Skeletal muscle tissue (tissue), 4 donors: ENCODE measurements around the gene SLC66A2. TPM values are rescaled to one million over a fixed set of nuclear protein-coding genes. Genes with fewer than 3 reads are reported as not detected.

ENCODE experiments used
- H3K27ac ChIP-seq: one replicate; pipeline ENCODE4 v1.7.0; 2013; ENCODE audit warnings: mild to moderate bottlenecking, low read depth, low read length, inconsistent platforms
- H3K27me3 ChIP-seq, 3 donors: one replicate each; pipeline ENCODE4 v1.7.0; 2013; ENCODE audit warnings: low read length in 3 of 3; ENCODE audit not compliant: control insufficient read depth in 3 of 3, insufficient read depth in 3 of 3
- H3K36me3 ChIP-seq, 3 donors: one replicate each; pipeline ENCODE4 v1.7.0; 2013; ENCODE audit warnings: low read length in 3 of 3; ENCODE audit not compliant: control insufficient read depth in 3 of 3, insufficient read depth in 3 of 3
- H3K4me1 ChIP-seq, 3 donors: one replicate each; pipeline ENCODE4 v1.7.0; 2013; ENCODE audit warnings: low read length in 3 of 3, mild to moderate bottlenecking in 3 of 3; ENCODE audit not compliant: control insufficient read depth in 3 of 3, insufficient read depth in 3 of 3
- H3K4me3 ChIP-seq, 3 donors: one replicate each; pipeline ENCODE4 v1.7.0; 2013; ENCODE audit warnings: low read length in 3 of 3
- H3K9ac ChIP-seq, 3 donors: one replicate each; pipeline ENCODE4 v1.7.0; 2013; ENCODE audit warnings: low read length in 3 of 3, mild to moderate bottlenecking in 3 of 3, moderate library complexity in 2 of 3, low read depth in 1 of 3
- H3K9me3 ChIP-seq, 3 donors: one replicate each; pipeline ENCODE4 v1.7.0; 2013; ENCODE audit warnings: low read length in 3 of 3; ENCODE audit not compliant: control insufficient read depth in 3 of 3
- total RNA-seq: library from RNA; depleted of rRNA; stranded (reverse); fragments of >200 nt; gene quantifications from one replicate; pipeline ENCODE4 v1.2.3, GENCODE V29; 2014
- donor health status: Osteomylitis.

The SLC66A2 gene
- total RNA-seq, 1 donor from 2014 or later = 20.4 TPM

DNA sequence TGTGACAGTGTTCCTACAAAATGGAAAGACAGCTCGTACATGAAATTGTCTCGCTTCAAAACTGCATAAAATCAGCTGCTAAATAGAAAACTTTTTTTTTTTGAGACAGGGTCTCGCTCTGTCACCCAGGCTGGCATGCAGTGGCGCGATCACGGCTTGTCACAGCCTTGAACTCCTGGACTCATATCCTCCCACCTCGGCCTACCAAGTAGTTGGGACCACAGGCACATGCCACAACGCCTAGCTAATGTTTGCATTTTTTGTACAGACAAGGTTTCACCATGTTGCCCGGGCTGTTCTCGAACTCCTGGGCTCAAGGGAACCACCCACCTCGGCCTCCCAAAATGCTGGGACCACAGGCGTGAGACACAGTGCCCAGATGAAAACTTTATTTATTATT, 33.7 kb upstream of the SLC66A2 start:
- no peaks in the 10 kb centered on the region for H3K27me3 ChIP-seq
- no peaks in the 10 kb centered on the region for H3K9me3 ChIP-seq
- H3K4me3 ChIP-seq = no peak overlapping the region
- H3K27ac ChIP-seq = no peak overlapping the region
- peaks cover 13 to 19% (median 18%) of the 10 kb centered on the region in 3 donors for H3K4me1 ChIP-seq
- H3K36me3 ChIP-seq = peaks cover 0 to 8% (median 5%) of the 10 kb centered on the region in 3 donors
- no peak overlapping the region for H3K9ac ChIP-seq

DNA sequence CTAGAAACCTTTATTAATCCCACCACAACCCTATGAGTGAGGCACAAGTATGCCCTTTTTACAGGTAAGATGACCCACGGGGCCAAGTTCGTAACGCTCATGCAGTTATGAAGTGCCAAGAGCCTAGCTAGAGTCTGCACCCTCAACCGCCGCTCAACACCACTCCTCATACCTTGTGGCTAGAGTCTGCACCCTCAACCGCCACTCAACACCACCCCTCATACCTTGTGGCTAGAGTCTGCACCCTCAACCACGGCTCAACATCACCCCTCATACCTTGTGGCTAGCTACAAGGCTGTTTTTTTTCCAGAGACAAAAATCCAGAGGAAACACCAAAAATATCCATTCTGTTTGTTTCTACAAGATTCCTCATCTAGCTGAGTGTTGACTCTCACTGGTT, 32.3 kb upstream of the SLC66A2 start:
- Histone ChIP-seq H3K9me3 (no peaks in the 10 kb centered on the region), H3K27ac (no peak overlapping the region), H3K27me3 (no peaks in the 10 kb centered on the region), H3K9ac (no peak overlapping the region), H3K4me1 (peaks cover 9 to 16% (median 14%) of the 10 kb centered on the region in 3 donors), H3K4me3 (no peak overlapping the region), H3K36me3 (peaks cover 5 to 8% (median 7%) of the 10 kb centered on the region in 3 donors)

DNA sequence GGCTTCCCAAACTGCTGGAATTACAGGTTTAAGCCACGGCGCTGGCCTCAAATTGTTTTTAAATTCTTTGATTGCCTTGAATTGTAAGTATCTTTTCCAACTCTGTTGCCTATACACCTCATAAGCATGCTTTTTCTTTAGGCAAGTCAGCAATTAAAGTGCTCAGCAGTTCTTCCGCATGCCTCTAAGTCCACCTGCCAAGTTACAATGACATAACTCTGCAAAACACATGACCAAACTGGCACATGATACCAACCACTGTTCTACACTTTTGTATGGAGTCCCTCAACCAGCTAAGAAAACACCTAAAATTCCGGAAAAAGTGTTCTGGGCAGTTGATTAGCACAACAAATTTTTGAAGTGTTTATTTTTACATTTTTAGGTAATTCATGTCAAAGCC, 31.8 kb upstream of the SLC66A2 start:
- no peaks in the 10 kb centered on the region for H3K9me3 ChIP-seq
- H3K36me3 ChIP-seq = peaks cover 5 to 8% (median 7%) of the 10 kb centered on the region in 3 donors
- peaks cover 9 to 16% (median 14%) of the 10 kb centered on the region in 3 donors for H3K4me1 ChIP-seq
- no peaks in the 10 kb centered on the region for H3K27me3 ChIP-seq
- no peak overlapping the region for H3K4me3 ChIP-seq
- H3K9ac ChIP-seq = no peak overlapping the region
- no peak overlapping the region for H3K27ac ChIP-seq

DNA sequence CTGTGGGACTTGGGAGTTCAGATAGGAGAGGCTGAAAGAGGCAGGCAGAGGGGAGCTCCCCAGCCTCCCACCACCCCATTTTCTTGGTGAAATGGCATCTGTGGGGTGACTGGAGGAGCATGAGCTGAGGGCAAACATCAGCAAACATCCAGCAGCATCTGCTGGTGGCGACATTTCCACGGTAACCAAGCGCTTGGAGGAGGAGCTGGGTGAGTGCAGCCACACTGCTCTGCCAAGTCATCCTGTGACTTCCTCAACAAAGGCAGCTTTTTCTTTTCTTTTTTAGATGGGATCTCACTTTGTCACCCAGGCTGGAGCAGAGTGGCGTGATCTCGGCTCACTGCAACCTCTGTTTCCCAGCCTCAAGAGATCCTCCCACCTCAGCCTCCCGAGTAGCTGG, 31.3 kb upstream of the SLC66A2 start:
- H3K4me1 ChIP-seq = peaks cover 9 to 19% (median 13%) of the 10 kb centered on the region in 3 donors
- peaks cover 5 to 8% (median 7%) of the 10 kb centered on the region in 3 donors for H3K36me3 ChIP-seq
- H3K9me3 ChIP-seq = no peaks in the 10 kb centered on the region
- H3K9ac ChIP-seq = no peak overlapping the region
- H3K27ac ChIP-seq = no peak overlapping the region
- H3K27me3 ChIP-seq = no peaks in the 10 kb centered on the region
- no peak overlapping the region for H3K4me3 ChIP-seq

DNA sequence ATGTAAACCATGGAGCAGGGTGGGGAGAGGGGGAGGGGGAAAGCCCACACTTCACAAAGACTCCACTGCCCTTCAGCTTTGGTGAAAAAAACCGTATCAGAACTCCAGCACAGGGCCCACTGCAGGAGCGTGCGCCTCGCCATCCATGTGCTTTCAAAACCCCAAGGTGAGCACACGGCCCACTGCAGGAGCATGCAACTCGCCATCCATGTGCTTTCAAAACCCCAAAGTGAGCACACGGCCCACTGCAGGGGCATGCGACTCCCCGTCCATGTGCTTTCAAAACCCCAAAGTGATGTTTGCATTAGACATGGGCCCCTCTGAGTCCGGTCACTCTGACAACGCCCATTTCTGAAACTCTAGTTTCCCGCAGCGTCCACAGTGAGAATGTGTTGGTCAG, 29.1 kb upstream of the SLC66A2 start:
- no peaks in the 10 kb centered on the region for H3K9me3 ChIP-seq

DNA sequence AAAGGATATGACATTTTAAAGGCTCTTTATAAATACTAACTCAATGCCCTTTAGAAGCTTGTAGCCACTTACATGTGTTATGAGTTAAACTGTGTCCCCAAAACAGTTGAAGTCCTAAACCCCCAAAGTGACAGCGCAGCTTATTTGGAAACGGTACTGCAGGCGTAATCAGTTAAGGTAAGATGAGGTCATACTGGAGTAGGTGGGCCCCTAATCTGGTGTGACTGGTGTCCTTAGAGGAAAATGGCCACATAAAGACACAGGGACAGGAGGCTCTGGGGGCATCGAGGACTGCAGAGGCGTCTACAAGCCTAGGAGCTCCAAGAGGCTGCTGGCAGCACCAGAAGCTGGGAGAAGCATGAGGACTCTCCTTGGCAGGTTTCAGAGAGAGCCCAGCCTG, 28.4 kb upstream of the SLC66A2 start:
- H3K4me3 ChIP-seq = no peak overlapping the region
- H3K9me3 ChIP-seq = no peaks in the 10 kb centered on the region
- H3K27me3 ChIP-seq = no peaks in the 10 kb centered on the region
- H3K27ac ChIP-seq = no peak overlapping the region
- peak overlapping the region in 1 of 3 donors; percentile 12 for H3K9ac ChIP-seq
- H3K4me1 ChIP-seq = peaks cover 0 to 6% (median 0%) of the 10 kb centered on the region in 3 donors
- H3K36me3 ChIP-seq = peaks cover 9 to 14% (median 13%) of the 10 kb centered on the region in 3 donors

More for the DNA sequence above, 29.1 kb upstream of the SLC66A2 start:
- Histone ChIP-seq H3K36me3 (peaks cover 7 to 12% (median 8%) of the 10 kb centered on the region in 3 donors), H3K4me1 (peaks cover 0 to 6% (median 0%) of the 10 kb centered on the region in 3 donors), H3K27ac (no peak overlapping the region), H3K9ac (no peak overlapping the region), H3K27me3 (no peaks in the 10 kb centered on the region), H3K4me3 (no peak overlapping the region)

DNA sequence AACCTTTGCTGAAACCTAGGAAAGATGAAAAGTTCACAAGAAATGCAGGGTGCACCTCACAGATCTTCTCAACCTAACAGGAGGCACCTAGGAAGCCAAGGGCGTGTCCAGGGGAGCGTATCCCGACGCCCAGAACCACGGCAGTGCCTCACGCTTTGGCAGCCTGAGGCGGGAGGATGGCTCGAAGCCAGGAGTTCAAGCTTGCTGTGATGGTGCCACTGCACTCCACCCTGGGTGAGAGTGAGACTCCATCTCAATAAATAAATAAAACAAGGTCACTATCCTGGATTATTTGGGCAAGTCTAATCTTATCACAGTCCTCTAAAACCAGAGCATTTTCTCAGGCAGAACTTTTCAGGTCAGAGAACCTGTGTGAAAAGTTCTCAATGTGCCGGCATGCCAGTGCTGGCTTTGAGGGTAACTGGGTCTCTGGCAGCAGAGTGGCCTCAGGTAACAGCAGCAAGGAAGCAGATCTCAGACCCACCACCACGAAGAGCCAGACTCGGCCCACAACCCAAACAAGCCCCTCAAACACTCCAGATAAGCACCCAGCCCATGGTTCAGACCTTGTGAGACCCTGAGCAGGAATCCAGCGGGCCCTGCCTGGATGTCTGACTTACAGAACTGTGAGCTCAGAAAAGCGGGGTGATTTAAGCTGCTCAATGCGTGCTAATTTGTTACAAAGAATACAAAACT, 24.7 kb upstream of the SLC66A2 start:
- no peak overlapping the region for H3K9ac ChIP-seq
- no peak overlapping the region for H3K4me3 ChIP-seq
- peaks cover 26 to 34% (median 30%) of the 10 kb centered on the region in 3 donors for H3K36me3 ChIP-seq
- no peak overlapping the region for H3K27ac ChIP-seq
- no peaks in the 10 kb centered on the region for H3K27me3 ChIP-seq
- H3K4me1 ChIP-seq = peaks cover 0 to 3% (median 2%) of the 10 kb centered on the region in 3 donors
- no peaks in the 10 kb centered on the region for H3K9me3 ChIP-seq

DNA sequence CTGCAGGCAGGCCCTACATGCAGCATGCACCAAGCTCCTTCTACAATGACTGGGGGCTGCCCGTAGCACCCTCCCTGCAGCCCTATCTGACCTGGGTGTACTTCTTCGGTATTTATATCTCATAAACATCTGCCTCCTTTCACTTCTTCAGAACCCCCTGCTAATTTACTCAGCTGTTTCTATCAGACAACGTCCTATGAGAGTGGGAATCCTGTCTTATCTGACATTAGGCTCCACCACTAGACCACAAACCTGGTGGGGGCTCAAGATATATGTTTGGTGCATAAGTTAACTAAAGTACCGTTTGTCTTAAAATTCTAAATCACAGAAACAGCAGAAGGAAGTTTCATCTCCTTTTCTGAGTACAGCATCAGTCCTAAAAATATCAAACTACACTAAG, 23.6 kb upstream of the SLC66A2 start:
- H3K4me1 ChIP-seq = peaks cover 0 to 3% (median 2%) of the 10 kb centered on the region in 3 donors
- no peak overlapping the region for H3K4me3 ChIP-seq
- H3K27me3 ChIP-seq = no peaks in the 10 kb centered on the region
- H3K9me3 ChIP-seq = no peaks in the 10 kb centered on the region
- no peak overlapping the region for H3K9ac ChIP-seq
- H3K27ac ChIP-seq = no peak overlapping the region
- H3K36me3 ChIP-seq = peaks cover 27 to 42% (median 37%) of the 10 kb centered on the region in 3 donors

DNA sequence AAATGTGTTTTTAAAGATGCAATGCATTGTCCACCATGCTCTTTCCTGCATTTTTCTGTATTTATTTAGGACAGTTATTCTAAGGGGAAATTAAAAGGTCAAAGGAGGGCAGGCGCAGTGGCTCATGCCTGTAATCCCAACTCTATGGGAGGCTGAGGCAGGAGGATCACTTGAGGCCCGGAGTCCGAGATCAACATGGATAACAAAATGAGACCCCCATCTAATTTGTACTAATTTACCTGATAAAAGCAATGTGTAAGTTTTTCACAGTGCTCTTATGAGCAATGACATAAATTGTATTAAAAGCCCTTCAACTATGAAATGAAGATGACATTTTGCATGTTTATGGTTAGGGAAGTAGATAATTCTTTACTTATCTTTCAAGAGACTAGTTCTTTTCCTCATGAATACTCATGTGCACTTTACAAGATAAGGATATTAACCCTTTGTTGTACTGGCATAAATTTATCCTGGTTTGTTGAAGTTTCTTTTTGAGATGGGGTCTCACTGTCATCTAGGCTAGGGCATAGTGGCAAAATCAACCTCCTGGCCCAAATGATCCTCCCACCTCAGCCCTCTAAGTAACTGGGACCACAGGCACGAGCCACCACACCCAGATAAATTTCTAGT, 22.7 kb upstream of the SLC66A2 start:
- Histone ChIP-seq H3K4me1 (peaks cover 0 to 3% (median 2%) of the 10 kb centered on the region in 3 donors), H3K9ac (no peak overlapping the region), H3K4me3 (no peak overlapping the region), H3K27ac (no peak overlapping the region), H3K9me3 (no peaks in the 10 kb centered on the region), H3K27me3 (no peaks in the 10 kb centered on the region), H3K36me3 (peaks cover 27 to 50% (median 35%) of the 10 kb centered on the region in 3 donors)

DNA sequence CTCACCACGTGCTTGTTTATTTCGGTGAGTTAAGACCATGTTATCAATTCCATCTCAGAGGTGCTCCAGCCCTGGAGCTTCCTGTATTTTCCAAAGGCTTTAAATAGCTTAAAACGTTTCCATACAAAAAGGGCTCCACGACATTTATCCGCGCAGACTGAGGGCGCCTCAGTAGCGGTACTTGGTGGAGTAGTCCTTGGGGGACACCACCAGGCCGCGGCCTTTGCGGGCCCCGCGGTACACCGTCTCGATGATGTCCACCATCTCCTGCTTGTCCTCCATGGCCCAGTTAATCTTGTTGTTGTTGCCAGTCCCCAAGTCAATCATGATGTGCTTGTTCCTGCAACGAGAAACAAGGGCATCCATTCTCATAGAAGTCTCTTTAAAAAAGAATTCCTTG, 22.1 kb upstream of the SLC66A2 start:
- Histone ChIP-seq H3K9ac (no peak overlapping the region), H3K36me3 (peaks cover 27 to 50% (median 33%) of the 10 kb centered on the region in 3 donors), H3K4me1 (peaks cover 0 to 3% (median 2%) of the 10 kb centered on the region in 3 donors), H3K9me3 (no peaks in the 10 kb centered on the region), H3K27ac (no peak overlapping the region), H3K4me3 (no peak overlapping the region), H3K27me3 (no peaks in the 10 kb centered on the region)
